Peyer's patch (tissue), 4 donors: Measurements from ENCODE around the gene SCNN1B. TPM values are rescaled to one million over a fixed set of nuclear protein-coding genes. Genes with fewer than 3 reads are reported as not detected.
A peak's percentile ranks its signal among the peaks of the same experiment; 100 is the strongest.
"Not testable (repeated sequence)": the region's sequence is repeated elsewhere in the genome, so short reads cannot be mapped to it uniquely, and the experiment has no call there.

ENCODE experiments used
- DNase-seq, 3 donors: peaks; one replicate each; pipeline ENCODE4 v3.0.0-alpha.2; 2017 to 2019
- H3K27ac ChIP-seq, 4 donors: fragments of 200-600 bp; sonication (generic); one replicate each; pipeline ENCODE4 v1.5.1; 2016 to 2019
- H3K27me3 ChIP-seq, 2 donors: fragments of 200-600 bp; sonication (generic); one replicate each; pipeline ENCODE4 v1.5.1; 2019
- H3K36me3 ChIP-seq, 3 donors: fragments of 200-600 bp; sonication (generic); one replicate each; pipeline ENCODE4 v1.5.1; 2016 to 2019
- H3K4me1 ChIP-seq, 4 donors: fragments of 200-600 bp; sonication (generic); one replicate each; pipeline ENCODE4 v1.5.1; 2016 to 2019
- H3K4me3 ChIP-seq, 4 donors: fragments of 200-600 bp; sonication (generic); 1 replicate in 3 of 4; 2 replicates in 1 of 4; pipeline ENCODE4 v1.5.1; 2016 to 2019; ENCODE audit warnings: mild to moderate bottlenecking in 1 of 4
- H3K9me3 ChIP-seq, 4 donors: fragments of 200-600 bp; sonication (generic); one replicate each; pipeline ENCODE4 v1.5.1; 2016 to 2019; ENCODE audit warnings: mild to moderate bottlenecking in 1 of 4
- POLR2A ChIP-seq, 2 donors: fragments of 450-650 bp; IDR thresholded peaks; one replicate each; pipeline ENCODE4 v1.5.1; 2017; ENCODE audit warnings: antibody characterized with exemption in 2 of 2, mild to moderate bottlenecking in 2 of 2, moderate library complexity in 2 of 2
- total RNA-seq, 4 donors: library from RNA; depleted of rRNA; stranded (reverse); fragments of >200 nt; gene quantifications; one replicate each; pipeline ENCODE4 v1.1.0, GENCODE V29; 2016
- TF ChIP-seq, protein P1 (sequence below), 6 experiments: fragments of 450-650 bp in 4 of 6; fragments of 200-600 bp in 2 of 6; sonication (generic) in 1 of 6; IDR thresholded peaks; one replicate each; pipeline ENCODE4 v1.5.1; 2017 to 2019; ENCODE audit warnings: antibody characterized with exemption in 6 of 6, mild to moderate bottlenecking in 3 of 6, moderate library complexity in 1 of 6

The SCNN1B gene
- total RNA-seq, 4 donors from 2014 or later: 4.3 to 9.6 (median 6.6) TPM; not detected in 1

GRCh38 chr16:23296994-23297393 lies 5.1 kb upstream of the SCNN1B start:
- no peaks in the 10 kb centered on the region for H3K36me3 ChIP-seq
- TF ChIP-seq, protein P1, sequence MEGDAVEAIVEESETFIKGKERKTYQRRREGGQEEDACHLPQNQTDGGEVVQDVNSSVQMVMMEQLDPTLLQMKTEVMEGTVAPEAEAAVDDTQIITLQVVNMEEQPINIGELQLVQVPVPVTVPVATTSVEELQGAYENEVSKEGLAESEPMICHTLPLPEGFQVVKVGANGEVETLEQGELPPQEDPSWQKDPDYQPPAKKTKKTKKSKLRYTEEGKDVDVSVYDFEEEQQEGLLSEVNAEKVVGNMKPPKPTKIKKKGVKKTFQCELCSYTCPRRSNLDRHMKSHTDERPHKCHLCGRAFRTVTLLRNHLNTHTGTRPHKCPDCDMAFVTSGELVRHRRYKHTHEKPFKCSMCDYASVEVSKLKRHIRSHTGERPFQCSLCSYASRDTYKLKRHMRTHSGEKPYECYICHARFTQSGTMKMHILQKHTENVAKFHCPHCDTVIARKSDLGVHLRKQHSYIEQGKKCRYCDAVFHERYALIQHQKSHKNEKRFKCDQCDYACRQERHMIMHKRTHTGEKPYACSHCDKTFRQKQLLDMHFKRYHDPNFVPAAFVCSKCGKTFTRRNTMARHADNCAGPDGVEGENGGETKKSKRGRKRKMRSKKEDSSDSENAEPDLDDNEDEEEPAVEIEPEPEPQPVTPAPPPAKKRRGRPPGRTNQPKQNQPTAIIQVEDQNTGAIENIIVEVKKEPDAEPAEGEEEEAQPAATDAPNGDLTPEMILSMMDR (IDR thresholded peaks at IDR 0.05): peak in 5 of 6 experiments; percentile 3 to 37 (median 19)
- no peak for TF ChIP-seq POLR2A (IDR thresholded peaks at IDR 0.05)
- no peak overlapping the region for H3K27ac ChIP-seq
- peaks cover 0 to 2% of the 10 kb centered on the region in 2 donors for H3K27me3 ChIP-seq
- H3K4me1 ChIP-seq: no peaks in the 10 kb centered on the region
- H3K9me3 ChIP-seq: no peaks in the 10 kb centered on the region
- peak in 1 of 3 donors; percentile 57 for DNase-seq
- H3K4me3 ChIP-seq: no peak overlapping the region

GRCh38 chr16:23298290-23298915 lies 3.7 kb upstream of the SCNN1B start:
- no peak overlapping the region for H3K27ac ChIP-seq
- no peaks in the 10 kb centered on the region for H3K36me3 ChIP-seq
- H3K4me1 ChIP-seq: no peaks in the 10 kb centered on the region
- no peak overlapping the region for H3K4me3 ChIP-seq
- H3K27me3 ChIP-seq: peaks cover 0 to 11% of the 10 kb centered on the region in 2 donors
- H3K9me3 ChIP-seq: no peaks in the 10 kb centered on the region
- DNase-seq: no peak
- no peak for TF ChIP-seq POLR2A (IDR thresholded peaks at IDR 0.05)
- TF ChIP-seq, protein P1 (IDR thresholded peaks at IDR 0.05): no peak

DNA sequence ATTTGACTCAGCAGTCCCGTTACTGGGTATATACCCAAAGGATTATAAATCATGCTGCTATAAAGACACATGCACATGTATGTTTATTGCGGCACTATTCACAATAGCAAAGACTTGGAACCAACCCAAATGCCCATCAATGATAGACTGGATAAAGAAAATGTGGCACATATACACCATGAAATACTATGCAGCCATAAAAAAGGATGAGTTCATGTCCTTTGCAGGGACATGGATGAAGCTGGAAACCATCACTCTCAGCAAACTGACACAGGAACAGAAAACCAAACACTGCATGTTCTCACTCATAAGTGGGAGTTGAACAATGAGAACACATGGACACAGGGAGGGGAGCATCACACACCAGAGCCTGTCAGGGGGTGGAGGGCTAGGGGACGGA lies 2.3 kb upstream of the SCNN1B start:
- DNase-seq, H3K36me3 ChIP-seq, H3K4me3 ChIP-seq, H3K27ac ChIP-seq, H3K4me1 ChIP-seq, H3K9me3 ChIP-seq: not testable (repeated sequence)
- H3K27me3 ChIP-seq: peaks cover 0 to 11% of the 10 kb centered on the region in 2 donors

DNA sequence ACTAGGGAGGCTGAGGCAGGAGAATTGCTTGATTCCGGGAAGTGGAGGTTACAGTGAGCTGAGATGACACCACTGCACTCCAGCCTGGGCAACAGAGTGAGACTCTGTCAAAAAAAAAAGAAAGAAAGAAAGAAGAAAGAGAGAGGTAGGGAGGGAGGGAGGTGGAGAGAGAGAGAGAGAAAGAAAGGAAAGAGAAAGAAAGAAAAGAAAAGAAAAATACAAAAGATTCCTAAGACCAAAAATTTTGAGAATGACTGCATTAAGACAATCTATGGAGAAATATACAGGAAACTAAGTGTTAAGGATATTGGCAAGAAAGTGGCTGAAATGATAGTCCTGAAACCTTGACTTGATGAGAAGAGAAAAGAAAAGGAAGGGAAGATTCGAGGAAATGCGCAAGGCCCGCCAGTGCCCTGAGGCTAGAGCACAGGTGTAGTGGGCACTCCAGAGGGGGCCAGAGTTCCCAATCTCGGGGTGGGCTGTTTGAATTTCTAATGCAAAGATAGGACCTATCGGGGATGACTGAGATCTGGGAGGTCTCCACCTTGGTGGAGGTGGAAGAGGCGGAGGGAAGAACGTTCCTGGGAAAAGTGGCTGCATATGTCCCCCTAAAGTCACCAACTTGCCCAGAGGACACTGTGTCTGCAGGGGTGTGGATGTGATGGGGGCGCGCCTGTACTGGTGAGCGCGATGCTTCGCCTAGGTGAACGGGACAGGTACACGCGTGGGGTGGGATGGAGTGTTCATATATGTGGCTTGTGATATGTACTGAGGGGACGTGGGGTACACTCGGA lies 654 bp upstream of the SCNN1B start:
- H3K36me3 ChIP-seq: no peaks in the 10 kb centered on the region
- TF ChIP-seq, protein P1 (IDR thresholded peaks at IDR 0.05): no peak
- TF ChIP-seq POLR2A (IDR thresholded peaks at IDR 0.05): no peak
- H3K4me1 ChIP-seq: no peaks in the 10 kb centered on the region
- H3K9me3 ChIP-seq: no peaks in the 10 kb centered on the region
- H3K27me3 ChIP-seq: peaks cover 0 to 11% of the 10 kb centered on the region in 2 donors
- no peak for DNase-seq
- peak overlapping the region in 2 of 4 donors; percentile 28 to 41 for H3K4me3 ChIP-seq
- no peak overlapping the region for H3K27ac ChIP-seq

- Histone ChIP-seq H3K9me3 (no peaks in the 10 kb centered on the region), H3K4me3 (no peak overlapping the region), H3K27ac (no peak overlapping the region), H3K4me1 (no peaks in the 10 kb centered on the region), H3K36me3 (no peaks in the 10 kb centered on the region), H3K27me3 (peaks cover 0 to 11% of the 10 kb centered on the region in 2 donors)
- no peak for TF ChIP-seq POLR2A (IDR thresholded peaks at IDR 0.05)
- TF ChIP-seq, protein P1 (IDR thresholded peaks at IDR 0.05): no peak
- no peak for DNase-seq
These were observed 1.6 kb downstream of the SCNN1B start for GRCh38 chr16:23303685-23304084.

GRCh38 chr16:23304620-23305019 lies 2.5 kb downstream of the SCNN1B start:
- Histone ChIP-seq H3K4me3 (no peak overlapping the region), H3K27me3 (peaks cover 0 to 11% of the 10 kb centered on the region in 2 donors)
- TF ChIP-seq POLR2A (IDR thresholded peaks at IDR 0.05): no peak
- TF ChIP-seq, protein P1 (IDR thresholded peaks at IDR 0.05): no peak

More at GRCh38 chr16:23304620-23305019, 2.5 kb downstream of the SCNN1B start:
- no peaks in the 10 kb centered on the region for H3K4me1 ChIP-seq
- H3K36me3 ChIP-seq: no peaks in the 10 kb centered on the region
- no peak overlapping the region for H3K27ac ChIP-seq
- DNase-seq: no peak
- no peaks in the 10 kb centered on the region for H3K9me3 ChIP-seq
